ENCODE data around the gene HOXD3.

GRCh38 chr2:176109946-176110345 lies 47.2 kb upstream of the HOXD3 start:
- TF ChIP-seq POLR2A (IDR thresholded peaks at IDR 0.05; ENCODE audit: low read length) (no peak), EP300 (IDR thresholded peaks at IDR 0.05) (no peak), RFX5 (IDR thresholded peaks at IDR 0.05) (no peak), ZFP36 (IDR thresholded peaks at IDR 0.05; ENCODE audit: borderline replicate concordance, partially characterized antibody) (no peak), PHF8 (IDR thresholded peaks at IDR 0.05; ENCODE audit: borderline replicate concordance, low read depth) (no peak), MYC (IDR thresholded peaks at IDR 0.05; ENCODE audit: borderline replicate concordance, low read length) (no peak), BHLHE40 (IDR thresholded peaks at IDR 0.05; ENCODE audit: low read depth, low read length) (no peak), HOXA7 (CRISPR knock-in tag; IDR thresholded peaks at IDR 0.05) (no peak), TFCP2L1 (CRISPR knock-in tag; IDR thresholded peaks at IDR 0.05) (no peak), USF2 (IDR thresholded peaks at IDR 0.05) (no peak)
- TF ChIP-seq, protein P1, sequence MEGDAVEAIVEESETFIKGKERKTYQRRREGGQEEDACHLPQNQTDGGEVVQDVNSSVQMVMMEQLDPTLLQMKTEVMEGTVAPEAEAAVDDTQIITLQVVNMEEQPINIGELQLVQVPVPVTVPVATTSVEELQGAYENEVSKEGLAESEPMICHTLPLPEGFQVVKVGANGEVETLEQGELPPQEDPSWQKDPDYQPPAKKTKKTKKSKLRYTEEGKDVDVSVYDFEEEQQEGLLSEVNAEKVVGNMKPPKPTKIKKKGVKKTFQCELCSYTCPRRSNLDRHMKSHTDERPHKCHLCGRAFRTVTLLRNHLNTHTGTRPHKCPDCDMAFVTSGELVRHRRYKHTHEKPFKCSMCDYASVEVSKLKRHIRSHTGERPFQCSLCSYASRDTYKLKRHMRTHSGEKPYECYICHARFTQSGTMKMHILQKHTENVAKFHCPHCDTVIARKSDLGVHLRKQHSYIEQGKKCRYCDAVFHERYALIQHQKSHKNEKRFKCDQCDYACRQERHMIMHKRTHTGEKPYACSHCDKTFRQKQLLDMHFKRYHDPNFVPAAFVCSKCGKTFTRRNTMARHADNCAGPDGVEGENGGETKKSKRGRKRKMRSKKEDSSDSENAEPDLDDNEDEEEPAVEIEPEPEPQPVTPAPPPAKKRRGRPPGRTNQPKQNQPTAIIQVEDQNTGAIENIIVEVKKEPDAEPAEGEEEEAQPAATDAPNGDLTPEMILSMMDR (IDR thresholded peaks at IDR 0.05), result no peak

All from A549 (cell line).